ENCODE results near the gene FANCC. TPM values are rescaled to one million over a fixed set of nuclear protein-coding genes. Genes with fewer than 3 reads are reported as not detected.

FANCC gene
- total and polyA plus RNA-seq, 4 donors, result 8.3 to 32.4 (median 11.5) TPM

- TF ChIP-seq REST (IDR thresholded peaks at IDR 0.05), result no peak
- no peak for TF ChIP-seq FOXA2 (IDR thresholded peaks at IDR 0.05)
Observed at GRCh38 chr9:95346021-95346420, 28.5 kb upstream of the FANCC start (continued).

- TF ChIP-seq HNF4A (conservative IDR thresholded peaks at IDR 0.05) (no peak), ATF3 (IDR thresholded peaks at IDR 0.05) (no peak), MAX (IDR thresholded peaks at IDR 0.05) (no peak), CTCF (IDR thresholded peaks at IDR 0.05; ENCODE audit: low read depth, low read length, missing input control) (no peak)
- 50% methylated on average over 3 of the region's 3 CpGs for WGBS
- Histone ChIP-seq H3K36me3 (ENCODE audit: control insufficient read depth in 4 of 4, insufficient read depth in 3 of 4, low read depth in 1 of 4, low read length in 3 of 4) (no peaks in the 10 kb centered on the region), H3K4me3 (ENCODE audit: low read depth in 1 of 3, low read length in 3 of 3) (no peak overlapping the region), H3K9me3 (ENCODE audit: control insufficient read depth in 4 of 4, low read length in 3 of 4) (no peaks in the 10 kb centered on the region), H3K9ac (ENCODE audit: low read depth in 1 of 2, low read length in 2 of 2) (no peak overlapping the region), H3K27ac (ENCODE audit: low read depth in 1 of 2, low read length in 2 of 2) (no peak overlapping the region), H3K27me3 (ENCODE audit: control insufficient read depth in 4 of 4, insufficient read depth in 4 of 4, low read length in 3 of 4) (peaks cover 0 to 9% (median 3%) of the 10 kb centered on the region in 4 donors), H3K4me1 (ENCODE audit: control insufficient read depth in 4 of 4, insufficient read depth in 4 of 4, low read length in 3 of 4) (peaks cover 4 to 10% (median 7%) of the 10 kb centered on the region in 4 donors)
- DNase-seq (ENCODE audit: low spot score), result no peak
Observed at GRCh38 chr9:95344735-95345325, 27.3 kb upstream of the FANCC start.

- no peaks in the 10 kb centered on the region for H3K9me3 ChIP-seq (ENCODE audit: control insufficient read depth in 4 of 4, low read length in 3 of 4)
- no peak for TF ChIP-seq ATF3 (IDR thresholded peaks at IDR 0.05)
- no peak for TF ChIP-seq MAX (IDR thresholded peaks at IDR 0.05)
- no peak for TF ChIP-seq FOXA1 (IDR thresholded peaks at IDR 0.05)
- no peak for TF ChIP-seq FOXA2 (IDR thresholded peaks at IDR 0.05)
- no peak for TF ChIP-seq TAF1 (conservative IDR thresholded peaks at IDR 0.05)
- no peak for TF ChIP-seq CTCF (IDR thresholded peaks at IDR 0.05; ENCODE audit: low read depth, low read length, missing input control)
- TF ChIP-seq ZBTB33 (IDR thresholded peaks at IDR 0.05), result no peak
- no peak for TF ChIP-seq JUND (IDR thresholded peaks at IDR 0.05)
- TF ChIP-seq RXRA (IDR thresholded peaks at IDR 0.05), result no peak
- H3K27ac ChIP-seq (ENCODE audit: low read depth in 1 of 2, low read length in 2 of 2), result no peak overlapping the region
- no peaks in the 10 kb centered on the region for H3K36me3 ChIP-seq (ENCODE audit: control insufficient read depth in 4 of 4, insufficient read depth in 3 of 4, low read depth in 1 of 4, low read length in 3 of 4)
- WGBS, result 93% methylated on average over 6 of the region's 6 CpGs
- no peak overlapping the region for H3K9ac ChIP-seq (ENCODE audit: low read depth in 1 of 2, low read length in 2 of 2)
- peaks cover 0 to 5% (median 0%) of the 10 kb centered on the region in 4 donors for H3K27me3 ChIP-seq (ENCODE audit: control insufficient read depth in 4 of 4, insufficient read depth in 4 of 4, low read length in 3 of 4)
- peaks cover 0 to under 1% (median 0%) of the 10 kb centered on the region in 4 donors for H3K4me1 ChIP-seq (ENCODE audit: control insufficient read depth in 4 of 4, insufficient read depth in 4 of 4, low read length in 3 of 4)
- no peak for DNase-seq (ENCODE audit: low spot score)
- no peak overlapping the region for H3K4me3 ChIP-seq (ENCODE audit: low read depth in 1 of 3, low read length in 3 of 3)
Observed at GRCh38 chr9:95343725-95344287, 26.3 kb upstream of the FANCC start.

All from liver (tissue), 9 donors.